Activated CD4-positive, alpha-beta T cell treated with anti-CD3 and anti-CD28 coated beads for 36 hours (primary cell): ENCODE data around the gene PAM. TPM values are rescaled to one million over a fixed set of nuclear protein-coding genes. Genes with fewer than 3 reads are reported as not detected.

Experiments used
- ATAC-seq: fragments of 200-7000 bp; cut with Tn5 transposase; one replicate; pipeline ENCODE4 v1.10.0; 2021; ENCODE audit warnings: mild to moderate bottlenecking, moderate library complexity
- CTCF ChIA-PET: fragments of 350-600 bp; sonication (Branson Sonifier 250); formaldehyde crosslinking; loops from one replicate; lab custom pipeline; 2021; ENCODE audit warnings: antibody characterized with exemption; lab: Charles Lee
- POLR2A ChIA-PET: fragments of 350-600 bp; sonication (Branson Sonifier 250); formaldehyde crosslinking; loops from one replicate; lab custom pipeline; 2021; ENCODE audit warnings: antibody characterized with exemption, inconsistent platforms; lab: Charles Lee
- DNase-seq: peaks from one replicate; pipeline ENCODE4 v3.0.0-alpha.2; 2020
- H3K27ac Mint-ChIP-seq: one replicate; pipeline ENCODE4 v1.8.0; 2021; ENCODE audit warnings: mixed read lengths
- H3K27me3 Mint-ChIP-seq: one replicate; pipeline ENCODE4 v1.8.0; 2021; ENCODE audit warnings: mixed read lengths
- H3K36me3 Mint-ChIP-seq: one replicate; pipeline ENCODE4 v1.8.0; 2021; ENCODE audit warnings: low read depth, mixed read lengths
- H3K4me1 Mint-ChIP-seq: one replicate; pipeline ENCODE4 v1.8.0; 2021; ENCODE audit warnings: mixed read lengths
- H3K4me3 Mint-ChIP-seq: one replicate; pipeline ENCODE4 v1.8.0; 2021; ENCODE audit warnings: mild to moderate bottlenecking, moderate library complexity, mixed read lengths
- H3K9me3 Mint-ChIP-seq: one replicate; pipeline ENCODE4 v1.8.0; 2021; ENCODE audit warnings: low read depth, mixed read lengths
- intact Hi-C, 2 experiments: fragments of 100-400 bp; cut with DNase I in 1 of 2; cut with micrococcal nuclease in 1 of 2; formaldehyde crosslinking; loops; one replicate each; pipeline versions ENCODE4 v1.14.2 to v1.15.1; 2022 to 2024; cut with DNase I, micrococcal nuclease
- total RNA-seq, 2 experiments: library from RNA; stranded (reverse); gene quantifications; one replicate each; pipeline ENCODE4 v1.2.3, GENCODE V29; 2021

Gene PAM
- total RNA-seq, 2 experiments from 2014 or later, result 54.0 to 68.3 TPM

GRCh38 chr5:102856389-102856777 is 101.3 kb downstream of the PAM start:
- Mint-ChIP-seq H3K4me3 (no peak overlapping the region), H3K4me1 (peaks cover 6% of the 10 kb centered on the region), H3K36me3 (no peaks in the 10 kb centered on the region), H3K27ac (no peak overlapping the region), H3K9me3 (no peaks in the 10 kb centered on the region), H3K27me3 (no peaks in the 10 kb centered on the region)
- intact Hi-C loops, result no loop called here
- no peak for DNase-seq
- ATAC-seq, result no peak
- ChIA-PET CTCF (interaction anchor here (0.6 kb wide), 2 partner anchors 85 to 283 kb away, joined by 3 read pairs; no protein-coding TSS in a partner anchor), POLR2A (no interaction called here)

GRCh38 chr5:102857076-102857818 is 102.1 kb downstream of the PAM start:
- Mint-ChIP-seq H3K4me3 (no peak overlapping the region), H3K27me3 (no peaks in the 10 kb centered on the region), H3K9me3 (no peaks in the 10 kb centered on the region), H3K4me1 (peaks cover 6% of the 10 kb centered on the region), H3K27ac (no peak overlapping the region), H3K36me3 (no peaks in the 10 kb centered on the region)
- no peak for DNase-seq
- ChIA-PET POLR2A (no interaction called here), CTCF (interaction anchor here (0.6 to 1.5 kb wide), 3 partner anchors 11 to 282 kb away, joined by 3 to 7 read pairs (median 3); no protein-coding TSS in a partner anchor)
- no peak for ATAC-seq
- intact Hi-C loops, result no loop called here

- H3K27ac Mint-ChIP-seq, result no peak overlapping the region
- CTCF ChIA-PET, result interaction anchor here (1.5 kb wide), 2 partner anchors 10 to 177 kb away, joined by 3 to 5 read pairs; no protein-coding TSS in a partner anchor
- intact Hi-C loops, result no loop called here
- H3K27me3 Mint-ChIP-seq, result no peaks in the 10 kb centered on the region
- H3K4me3 Mint-ChIP-seq, result no peak overlapping the region
- DNase-seq, result no peak
- ATAC-seq, result no peak
- H3K36me3 Mint-ChIP-seq, result no peaks in the 10 kb centered on the region
- H3K9me3 Mint-ChIP-seq, result no peaks in the 10 kb centered on the region
- POLR2A ChIA-PET, result no interaction called here
- H3K4me1 Mint-ChIP-seq, result peaks cover 6% of the 10 kb centered on the region
These were observed 103.1 kb downstream of the PAM start for GRCh38 chr5:102858221-102858620.

GRCh38 chr5:102858808-102859207 is 103.7 kb downstream of the PAM start:
- peak; percentile 12 for ATAC-seq

GRCh38 chr5:102860035-102860434 is 104.9 kb downstream of the PAM start:
- DNase-seq (no peak), ATAC-seq (no peak)
- H3K27me3 Mint-ChIP-seq, result peaks cover 3% of the 10 kb centered on the region
- H3K36me3 Mint-ChIP-seq, result no peaks in the 10 kb centered on the region
- CTCF ChIA-PET, result interaction anchor here (1.6 kb wide), 1 partner anchor 18 kb away, joined by 3 read pairs; no protein-coding TSS in a partner anchor
- POLR2A ChIA-PET, result no interaction called here
- H3K9me3 Mint-ChIP-seq, result no peaks in the 10 kb centered on the region
- H3K27ac Mint-ChIP-seq, result no peak overlapping the region
- H3K4me3 Mint-ChIP-seq, result no peak overlapping the region
- intact Hi-C loops, result no loop called here
- peaks cover 4% of the 10 kb centered on the region for H3K4me1 Mint-ChIP-seq

More at GRCh38 chr5:102858808-102859207, 103.7 kb downstream of the PAM start:
- ChIA-PET POLR2A (no interaction called here), CTCF (interaction anchor here (1.5 kb wide), 1 partner anchor 178 kb away, joined by 5 read pairs; no protein-coding TSS in a partner anchor)
- Mint-ChIP-seq H3K4me3 (no peak overlapping the region), H3K27me3 (no peaks in the 10 kb centered on the region), H3K27ac (no peak overlapping the region), H3K36me3 (no peaks in the 10 kb centered on the region), H3K9me3 (no peaks in the 10 kb centered on the region), H3K4me1 (peaks cover 4% of the 10 kb centered on the region)
- no peak for DNase-seq
- intact Hi-C loops, result no loop called here

- Mint-ChIP-seq H3K27me3 (peaks cover 11% of the 10 kb centered on the region), H3K36me3 (peaks cover 14% of the 10 kb centered on the region), H3K9me3 (no peaks in the 10 kb centered on the region), H3K4me3 (no peak overlapping the region), H3K27ac (no peak overlapping the region), H3K4me1 (peaks cover 12% of the 10 kb centered on the region)
- no peak for DNase-seq
- POLR2A ChIA-PET, result no interaction called here
- intact Hi-C loops, result no loop called here
- CTCF ChIA-PET, result interaction anchor here (0.6 to 1.9 kb wide), 3 partner anchors 11 to 182 kb away, joined by 3 to 6 read pairs (median 4); no protein-coding TSS in a partner anchor
- ATAC-seq, result no peak
These were observed 108.0 kb downstream of the PAM start for GRCh38 chr5:102863058-102863457.

GRCh38 chr5:102863764-102864560 is 108.9 kb downstream of the PAM start:
- no peak overlapping the region for H3K27ac Mint-ChIP-seq
- peaks cover 12% of the 10 kb centered on the region for H3K4me1 Mint-ChIP-seq
- ChIA-PET POLR2A (no interaction called here), CTCF (interaction anchor here (1.0 to 1.9 kb wide), 3 partner anchors 14 to 183 kb away, joined by 4 to 6 read pairs (median 4); no protein-coding TSS in a partner anchor)
- no peak for ATAC-seq
- intact Hi-C loops, result no loop called here
- no peaks in the 10 kb centered on the region for H3K9me3 Mint-ChIP-seq
- no peak for DNase-seq
- H3K4me3 Mint-ChIP-seq, result no peak overlapping the region
- H3K27me3 Mint-ChIP-seq, result peaks cover 11% of the 10 kb centered on the region
- H3K36me3 Mint-ChIP-seq, result peaks cover 17% of the 10 kb centered on the region

- ATAC-seq (no peak), DNase-seq (no peak)
- H3K4me1 Mint-ChIP-seq, result peaks cover 12% of the 10 kb centered on the region
- no peaks in the 10 kb centered on the region for H3K9me3 Mint-ChIP-seq
- peak overlapping the region; percentile 10 for H3K27ac Mint-ChIP-seq
- H3K36me3 Mint-ChIP-seq, result peaks cover 27% of the 10 kb centered on the region
- ChIA-PET CTCF (interaction anchor here (1.2 to 1.9 kb wide), 3 partner anchors 10 to 85 kb away, joined by 4 to 6 read pairs (median 5); no protein-coding TSS in a partner anchor), POLR2A (interaction anchor here (0.5 kb wide), 1 partner anchor 13 kb away, joined by 7 read pairs; no protein-coding TSS in a partner anchor)
- H3K4me3 Mint-ChIP-seq, result peak overlapping the region; percentile 58
- H3K27me3 Mint-ChIP-seq, result peaks cover 11% of the 10 kb centered on the region
- intact Hi-C loops, result no loop called here
These were observed 110.0 kb downstream of the PAM start for GRCh38 chr5:102865171-102865509.

- intact Hi-C loops, result no loop called here
- Mint-ChIP-seq H3K9me3 (no peaks in the 10 kb centered on the region), H3K36me3 (peaks cover 27% of the 10 kb centered on the region), H3K4me1 (peaks cover 12% of the 10 kb centered on the region), H3K27ac (peak overlapping the region; percentile 10), H3K4me3 (peak overlapping the region; percentile 58), H3K27me3 (peaks cover 11% of the 10 kb centered on the region)
- POLR2A ChIA-PET, result interaction anchor here (0.5 to 0.6 kb wide), 2 partner anchors 12 to 267 kb away, joined by 3 to 7 read pairs; no protein-coding TSS in a partner anchor
- ATAC-seq, result peak; percentile 95
- CTCF ChIA-PET, result interaction anchor here (1.2 to 1.9 kb wide), 2 partner anchors 11 to 12 kb away, joined by 4 to 5 read pairs; no protein-coding TSS in a partner anchor
- peak; percentile 55 for DNase-seq
These were observed 110.6 kb downstream of the PAM start for GRCh38 chr5:102865510-102866236.

- POLR2A ChIA-PET, result interaction anchor here (0.6 kb wide), 1 partner anchor 266 kb away, joined by 3 read pairs; no protein-coding TSS in a partner anchor
- Mint-ChIP-seq H3K27me3 (peaks cover 11% of the 10 kb centered on the region), H3K36me3 (peaks cover 27% of the 10 kb centered on the region), H3K4me1 (peaks cover 12% of the 10 kb centered on the region), H3K4me3 (peak overlapping the region; percentile 58), H3K27ac (no peak overlapping the region), H3K9me3 (no peaks in the 10 kb centered on the region)
- no peak for ATAC-seq
- no peak for DNase-seq
- CTCF ChIA-PET, result interaction anchor here (1.9 kb wide), 1 partner anchor 11 kb away, joined by 5 read pairs; no protein-coding TSS in a partner anchor
- intact Hi-C loops, result no loop called here
These were observed 111.1 kb downstream of the PAM start for GRCh38 chr5:102866237-102866600.
